RWPE2 (cell line): ENCODE data around the gene MTERF4.

Experiments used
- ATAC-seq: fragments of 200-7000 bp; cut with Tn5 transposase; 3 replicates; pipeline ENCODE4 v1.9.1; 2021; ENCODE audit warnings: low read depth
- DNase-seq: peaks from one replicate; pipeline ENCODE4 v3.0.0-alpha.2; 2020; ENCODE audit warnings: low spot score
- H3K27ac ChIP-seq: fragments of 450-650 bp; 2 replicates; pipeline ENCODE4 v1.5.1; 2017; ENCODE audit warnings: mild to moderate bottlenecking; ENCODE audit not compliant: poor library complexity, severe bottlenecking
- H3K27me3 ChIP-seq: fragments of 250-450 bp; sonication (Bioruptor Pico); 2 replicates; pipeline ENCODE4 v1.5.1; 2021; ENCODE audit warnings: mild to moderate bottlenecking, moderate library complexity; ENCODE audit not compliant: insufficient read depth, poor library complexity, severe bottlenecking
- H3K36me3 ChIP-seq: fragments of 250-450 bp; sonication (Bioruptor Pico); 2 replicates; pipeline ENCODE4 v1.5.1; 2020; ENCODE audit warnings: low read depth, mild to moderate bottlenecking, moderate library complexity
- H3K4me1 ChIP-seq: fragments of 250-450 bp; sonication (Bioruptor Pico); 2 replicates; pipeline ENCODE4 v1.5.1; 2021; ENCODE audit warnings: mild to moderate bottlenecking, moderate library complexity; ENCODE audit not compliant: insufficient read depth, poor library complexity, severe bottlenecking
- H3K4me3 ChIP-seq: fragments of 250-450 bp; sonication (Bioruptor Pico); 2 replicates; pipeline ENCODE4 v1.5.1; 2021; ENCODE audit warnings: mild to moderate bottlenecking, moderate library complexity; ENCODE audit not compliant: severe bottlenecking
- H3K9me3 ChIP-seq: fragments of 250-450 bp; sonication (Bioruptor Pico); 2 replicates; pipeline ENCODE4 v1.5.1; 2021; ENCODE audit warnings: mild to moderate bottlenecking, moderate library complexity; ENCODE audit not compliant: severe bottlenecking
- CTCF ChIP-seq: fragments of 450-650 bp; IDR thresholded peaks from one replicate; pipeline ENCODE4 v1.5.1; 2017; ENCODE audit warnings: mild to moderate bottlenecking, moderate library complexity; ENCODE audit not compliant: poor library complexity, severe bottlenecking

Gene MTERF4

GRCh38 chr2:241066893-241067341, 35.2 kb downstream of the MTERF4 start:
- ATAC-seq (no peak), DNase-seq (no peak)
- H3K4me3 ChIP-seq = no peak overlapping the region
- no peaks in the 10 kb centered on the region for H3K36me3 ChIP-seq
- no peaks in the 10 kb centered on the region for H3K27me3 ChIP-seq
- H3K27ac ChIP-seq = no peak overlapping the region
- no peaks in the 10 kb centered on the region for H3K9me3 ChIP-seq
- no peaks in the 10 kb centered on the region for H3K4me1 ChIP-seq
- no peak for TF ChIP-seq CTCF

GRCh38 chr2:241066171-241066892, 35.8 kb downstream of the MTERF4 start:
- Histone ChIP-seq H3K4me1 (no peaks in the 10 kb centered on the region), H3K27ac (no peak overlapping the region), H3K36me3 (no peaks in the 10 kb centered on the region), H3K4me3 (no peak overlapping the region), H3K9me3 (no peaks in the 10 kb centered on the region), H3K27me3 (no peaks in the 10 kb centered on the region)
- no peak for ATAC-seq
- no peak for TF ChIP-seq CTCF
- no peak for DNase-seq

DNA sequence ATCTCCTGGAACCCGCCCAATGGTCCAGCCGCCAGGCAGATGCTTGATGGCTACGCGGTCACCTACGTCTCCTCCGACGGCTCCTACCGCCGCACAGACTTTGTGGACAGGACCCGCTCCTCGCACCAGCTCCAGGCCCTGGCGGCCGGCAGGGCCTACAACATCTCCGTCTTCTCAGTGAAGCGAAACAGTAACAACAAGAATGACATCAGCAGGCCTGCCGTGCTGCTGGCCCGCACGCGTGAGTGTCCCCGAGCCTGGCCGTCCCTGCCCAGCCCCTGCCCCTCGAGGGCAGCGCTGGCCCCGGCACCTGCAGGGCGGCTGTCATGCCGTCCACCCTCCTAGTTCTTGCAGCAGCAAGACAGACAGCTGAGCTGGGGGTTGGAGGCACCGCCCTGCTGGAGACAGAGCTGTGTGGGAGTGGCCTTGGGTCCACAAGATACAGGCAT, 36.7 kb downstream of the MTERF4 start:
- no peaks in the 10 kb centered on the region for H3K36me3 ChIP-seq

DNA sequence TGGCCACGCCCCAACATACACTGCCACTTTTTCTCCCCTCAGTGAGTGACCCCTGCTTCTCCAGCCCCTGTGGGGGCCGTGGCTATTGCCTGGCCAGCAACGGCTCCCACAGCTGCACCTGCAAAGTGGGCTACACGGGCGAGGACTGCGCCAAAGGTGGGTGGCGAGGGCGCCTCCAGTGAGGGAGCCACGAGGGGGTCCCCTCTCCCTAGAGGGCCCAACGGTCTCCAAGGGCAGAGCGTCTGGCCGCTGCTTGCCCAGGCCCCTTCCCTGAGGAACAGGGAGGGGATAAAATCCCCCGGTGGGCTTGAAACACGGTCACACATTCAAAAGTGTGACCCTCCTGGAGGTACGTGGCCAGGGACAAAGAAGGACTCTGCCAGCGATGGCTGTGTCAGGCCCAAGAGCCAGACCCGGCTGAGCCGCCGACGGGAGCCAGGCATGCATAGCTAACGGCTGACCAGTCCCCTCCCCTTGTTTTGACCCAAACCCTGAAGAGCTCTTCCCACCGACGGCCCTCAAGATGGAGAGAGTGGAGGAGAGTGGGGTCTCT, 37.2 kb downstream of the MTERF4 start:
- no peak overlapping the region for H3K27ac ChIP-seq

More for the DNA sequence above, 36.7 kb downstream of the MTERF4 start:
- H3K27ac ChIP-seq = no peak overlapping the region
- H3K4me3 ChIP-seq = no peak overlapping the region
- H3K27me3 ChIP-seq = no peaks in the 10 kb centered on the region
- no peak for TF ChIP-seq CTCF
- no peaks in the 10 kb centered on the region for H3K4me1 ChIP-seq
- H3K9me3 ChIP-seq = no peaks in the 10 kb centered on the region
- DNase-seq (no peak), ATAC-seq (no peak)

More for the DNA sequence above, 37.2 kb downstream of the MTERF4 start:
- TF ChIP-seq CTCF = no peak
- no peaks in the 10 kb centered on the region for H3K9me3 ChIP-seq
- no peaks in the 10 kb centered on the region for H3K36me3 ChIP-seq
- no peaks in the 10 kb centered on the region for H3K27me3 ChIP-seq
- no peaks in the 10 kb centered on the region for H3K4me1 ChIP-seq
- ATAC-seq = no peak
- no peak overlapping the region for H3K4me3 ChIP-seq
- DNase-seq = no peak
